ENCODE measurements around the gene XRCC1.
"Not testable (repeated sequence)": the region's sequence is repeated elsewhere in the genome, so short reads cannot be mapped to it uniquely, and the experiment has no call there.

The XRCC1 gene

GRCh38 chr19:43609872-43610271 is 34.5 kb upstream of the XRCC1 start:
- no peak for TF ChIP-seq CTCF (IDR thresholded peaks at IDR 0.05; ENCODE audit: low read depth, low read length)
- no peak overlapping the region for H3K4me3 ChIP-seq (ENCODE audit: low read depth, low read length)

- no peak for TF ChIP-seq CTCF (IDR thresholded peaks at IDR 0.05; ENCODE audit: low read depth, low read length)
- H3K4me3 ChIP-seq (ENCODE audit: low read depth, low read length) = no peak overlapping the region
Observed at GRCh38 chr19:43607238-43608205, 32.2 kb upstream of the XRCC1 start.

- no peak overlapping the region for H3K4me3 ChIP-seq (ENCODE audit: low read depth, low read length)
- TF ChIP-seq CTCF (IDR thresholded peaks at IDR 0.05; ENCODE audit: low read depth, low read length) = no peak
Observed at GRCh38 chr19:43606569-43607229, 31.4 kb upstream of the XRCC1 start.

- TF ChIP-seq CTCF (IDR thresholded peaks at IDR 0.05; ENCODE audit: low read depth, low read length) = no peak
- H3K4me3 ChIP-seq (ENCODE audit: low read depth, low read length) = no peak overlapping the region
Observed at GRCh38 chr19:43605875-43606568, 30.7 kb upstream of the XRCC1 start.

GRCh38 chr19:43600326-43600725 is 25.0 kb upstream of the XRCC1 start:
- not testable (repeated sequence) for H3K4me3 ChIP-seq (ENCODE audit: low read depth, low read length)

- no peak for TF ChIP-seq CTCF (IDR thresholded peaks at IDR 0.05; ENCODE audit: low read depth, low read length)
- no peak overlapping the region for H3K4me3 ChIP-seq (ENCODE audit: low read depth, low read length)
Observed at GRCh38 chr19:43599635-43600295, 24.4 kb upstream of the XRCC1 start.
